ENCODE measurements around the gene ZNF491. TPM values are rescaled to one million over a fixed set of nuclear protein-coding genes. Genes with fewer than 3 reads are reported as not detected.
"Not testable (repeated sequence)": the region's sequence is repeated elsewhere in the genome, so short reads cannot be mapped to it uniquely, and the experiment has no call there.

ZNF491 gene
- total and polyA plus RNA-seq, 4 donors = 0.54 to 4.9 (median 1.8) TPM

- DNase-seq (peak; percentile 96 to 97 (median 97)), ATAC-seq (ENCODE audit: insufficient read depth, low FRiP score) (peak; percentile 100)
- Histone ChIP-seq H3K4me3 (peak within 1 kb of the TSS; percentile 79), H3K9ac (ENCODE audit: insufficient read depth in 1 of 2, low read length in 2 of 2) (peak within 1 kb of the TSS; percentile 40 to 88), H3K9me3 (ENCODE audit: control insufficient read depth in 4 of 4, insufficient read depth in 3 of 4, low read length in 3 of 4) (peaks cover 0 to 2% (median 0%) of the 10 kb centered on the region in 4 donors), H3K36me3 (ENCODE audit: control insufficient read depth in 4 of 4, insufficient read depth in 4 of 4, low read length in 4 of 4) (peaks cover 0 to 7% (median 2%) of the 10 kb centered on the region in 4 donors), H3K27me3 (ENCODE audit: control insufficient read depth in 3 of 3, insufficient read depth in 3 of 3, low read length in 2 of 3) (no peaks in the 10 kb centered on the region), H3K4me1 (ENCODE audit: control insufficient read depth in 5 of 5, insufficient read depth in 5 of 5, low read length in 5 of 5) (peaks cover 0 to 6% (median 2%) of the 10 kb centered on the region in 5 donors), H3K27ac (ENCODE audit: low read depth in 1 of 2, low read length in 1 of 2) (peak within 1 kb of the TSS; percentile 89 to 94)
- 0% methylated on average over 55 of the region's 55 CpGs for WGBS, 2 donors
- no peak for TF ChIP-seq CTCF (IDR thresholded peaks at IDR 0.05; ENCODE audit: control extremely low read depth, extremely low read depth)
Observed at GRCh38 chr19:11814029-11814699, 15.8 kb downstream of the ZNF491 start, which contains the start of gene ZNF440. ZNF440 (plus strand) TSS chr19:11814273; CDS start chr19:11814448, 175 bp downstream.

- Histone ChIP-seq H3K36me3 (ENCODE audit: control insufficient read depth in 4 of 4, insufficient read depth in 4 of 4, low read length in 4 of 4) (peaks cover 0 to 8% (median 5%) of the 10 kb centered on the region in 4 donors), H3K4me3 (peak overlapping the region; percentile 79), H3K4me1 (ENCODE audit: control insufficient read depth in 5 of 5, insufficient read depth in 5 of 5, low read length in 5 of 5) (peaks cover 0 to 6% (median 2%) of the 10 kb centered on the region in 5 donors), H3K27me3 (ENCODE audit: control insufficient read depth in 3 of 3, insufficient read depth in 3 of 3, low read length in 2 of 3) (no peaks in the 10 kb centered on the region), H3K9me3 (ENCODE audit: control insufficient read depth in 4 of 4, insufficient read depth in 3 of 4, low read length in 3 of 4) (no peaks in the 10 kb centered on the region), H3K9ac (ENCODE audit: insufficient read depth in 1 of 2, low read length in 2 of 2) (peak overlapping the region; percentile 26 to 40), H3K27ac (ENCODE audit: low read depth in 1 of 2, low read length in 1 of 2) (peak overlapping the region; percentile 89 to 94)
- ATAC-seq (ENCODE audit: insufficient read depth, low FRiP score) (peak; percentile 25), DNase-seq (peak; percentile 41 to 63 (median 57))
- 9 to 14% methylated on average over 13 of the region's 13 CpGs for WGBS, 2 donors
- no peak for TF ChIP-seq CTCF (IDR thresholded peaks at IDR 0.05; ENCODE audit: control extremely low read depth, extremely low read depth)
Observed at GRCh38 chr19:11814700-11815035, 16.3 kb downstream of the ZNF491 start.

GRCh38 chr19:11821474-11822109, 23.3 kb downstream of the ZNF491 start:
- H3K4me3 ChIP-seq = no peak overlapping the region

GRCh38 chr19:11828957-11829876, 30.9 kb downstream of the ZNF491 start:
- Histone ChIP-seq H3K9me3 (ENCODE audit: control insufficient read depth in 4 of 4, insufficient read depth in 3 of 4, low read length in 3 of 4) (peaks cover 16 to 32% (median 29%) of the 10 kb centered on the region in 4 donors), H3K36me3 (ENCODE audit: control insufficient read depth in 4 of 4, insufficient read depth in 4 of 4, low read length in 4 of 4) (peaks cover 10 to 41% (median 33%) of the 10 kb centered on the region in 4 donors)
- not testable (repeated sequence) for H3K4me1 ChIP-seq (ENCODE audit: control insufficient read depth in 5 of 5, insufficient read depth in 5 of 5, low read length in 5 of 5); H3K4me3 ChIP-seq; ATAC-seq (ENCODE audit: insufficient read depth, low FRiP score); H3K9ac ChIP-seq (ENCODE audit: insufficient read depth in 1 of 2, low read length in 2 of 2); DNase-seq; H3K27me3 ChIP-seq (ENCODE audit: control insufficient read depth in 3 of 3, insufficient read depth in 3 of 3, low read length in 2 of 3); H3K27ac ChIP-seq (ENCODE audit: low read depth in 1 of 2, low read length in 1 of 2)
- WGBS, 2 donors = 95 to 97% methylated on average over 7 of the region's 7 CpGs

More at GRCh38 chr19:11821474-11822109, 23.3 kb downstream of the ZNF491 start:
- 90 to 93% methylated on average over 5 of the region's 5 CpGs for WGBS, 2 donors
- ATAC-seq (ENCODE audit: insufficient read depth, low FRiP score) (no peak), DNase-seq (no peak)
- Histone ChIP-seq H3K27ac (ENCODE audit: low read depth in 1 of 2, low read length in 1 of 2) (no peak overlapping the region), H3K36me3 (ENCODE audit: control insufficient read depth in 4 of 4, insufficient read depth in 4 of 4, low read length in 4 of 4) (peaks cover 3 to 18% (median 11%) of the 10 kb centered on the region in 4 donors), H3K9me3 (ENCODE audit: control insufficient read depth in 4 of 4, insufficient read depth in 3 of 4, low read length in 3 of 4) (peaks cover 0 to 5% (median 2%) of the 10 kb centered on the region in 4 donors), H3K9ac (ENCODE audit: insufficient read depth in 1 of 2, low read length in 2 of 2) (no peak overlapping the region), H3K4me1 (ENCODE audit: control insufficient read depth in 5 of 5, insufficient read depth in 5 of 5, low read length in 5 of 5) (no peaks in the 10 kb centered on the region), H3K27me3 (ENCODE audit: control insufficient read depth in 3 of 3, insufficient read depth in 3 of 3, low read length in 2 of 3) (no peaks in the 10 kb centered on the region)
- TF ChIP-seq CTCF (IDR thresholded peaks at IDR 0.05; ENCODE audit: control extremely low read depth, extremely low read depth) = no peak
